ENCODE measurements around the gene TOR1A.

TOR1A gene

DNA sequence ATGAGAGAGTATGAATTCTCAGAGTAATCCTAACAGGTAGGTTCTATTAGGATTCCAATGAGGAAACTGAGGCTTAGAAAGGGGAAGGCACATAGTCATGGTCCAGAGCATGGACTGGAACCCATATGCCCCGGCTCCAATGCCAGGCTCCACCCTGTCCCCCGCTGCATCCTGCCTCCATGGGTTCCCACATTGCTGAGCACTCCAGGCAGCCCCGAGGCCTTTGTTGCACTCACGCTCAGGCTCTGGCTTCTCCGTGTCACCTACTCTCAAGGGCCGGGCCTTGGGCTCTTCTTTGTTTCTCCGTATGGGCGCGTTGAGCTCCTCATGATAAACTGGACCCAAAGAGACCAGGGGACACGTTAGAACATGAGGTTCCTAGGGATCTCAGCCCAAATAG is 5.0 kb upstream of the TOR1A start:
- H3K27ac ChIP-seq = no peak overlapping the region
- TF ChIP-seq CTCF (conservative IDR thresholded peaks at IDR 0.05) (no peak), ZFX (IDR thresholded peaks at IDR 0.05) (no peak)

DNA sequence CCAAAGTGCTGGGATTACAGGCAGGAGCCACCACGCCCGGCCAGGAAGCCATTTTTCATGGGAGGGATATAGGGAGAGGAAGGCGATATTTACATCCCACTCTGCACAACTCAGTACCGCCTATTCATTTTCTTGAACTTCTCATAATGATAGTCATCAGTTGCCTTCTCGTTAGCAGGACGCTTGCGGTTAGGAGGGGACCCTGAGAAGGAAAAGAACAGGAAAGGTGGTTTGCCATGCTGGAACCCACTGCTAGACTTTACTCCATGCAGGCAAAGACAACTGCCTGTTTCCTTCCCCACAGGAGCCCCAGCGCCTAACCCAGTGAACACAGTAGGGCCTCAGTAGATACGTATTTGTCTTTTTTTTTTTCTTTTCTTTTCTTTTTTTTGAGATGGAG is 4.1 kb upstream of the TOR1A start:
- TF ChIP-seq CTCF (conservative IDR thresholded peaks at IDR 0.05) (no peak), ZFX (IDR thresholded peaks at IDR 0.05) (no peak)
- H3K27ac ChIP-seq = no peak overlapping the region

DNA sequence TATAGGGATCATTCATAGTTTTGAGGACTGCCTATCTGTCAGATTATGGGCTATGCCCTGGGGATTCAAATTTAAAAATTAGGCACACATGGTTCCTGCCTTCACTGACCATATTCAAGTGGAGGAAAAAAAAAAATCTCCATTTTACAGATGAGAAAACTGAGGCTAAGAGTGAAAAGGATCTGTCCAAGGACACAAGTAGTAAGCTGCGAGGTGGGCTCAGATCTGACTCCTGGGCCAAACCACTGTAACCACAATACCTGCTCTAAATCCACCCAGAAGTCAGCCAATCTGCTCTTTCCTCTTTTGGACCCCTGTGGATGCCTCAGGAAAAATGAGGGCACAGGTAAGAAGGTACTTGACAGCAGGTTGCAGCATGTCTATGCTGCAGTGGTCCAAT is 2.8 kb upstream of the TOR1A start:
- TF ChIP-seq CTCF (conservative IDR thresholded peaks at IDR 0.05) (no peak), ZFX (IDR thresholded peaks at IDR 0.05) (no peak)
- H3K27ac ChIP-seq = no peak overlapping the region

GRCh38 chr9:129826344-129826743 is 2.4 kb upstream of the TOR1A start:
- no peak overlapping the region for H3K27ac ChIP-seq

DNA sequence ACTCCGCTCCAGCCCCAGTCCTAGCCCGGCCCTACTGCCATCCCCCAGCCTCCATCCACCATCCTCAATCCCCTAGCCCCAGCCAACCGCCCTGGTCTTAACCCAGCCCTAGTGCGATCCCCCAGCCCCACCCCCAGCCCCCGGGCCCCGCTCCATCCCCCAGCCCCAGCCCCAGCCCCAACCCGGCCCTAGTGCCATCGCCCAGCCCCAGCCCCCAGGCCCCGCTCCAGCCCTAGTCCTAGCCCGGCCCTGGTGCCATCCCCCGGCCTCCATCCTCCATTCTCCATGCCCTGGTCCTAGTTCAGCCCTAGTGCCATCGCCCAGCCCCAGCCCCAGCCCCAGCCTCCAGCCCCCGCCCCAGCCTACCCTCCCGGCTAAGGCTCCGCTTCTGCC is 398 bp downstream of the TOR1A start:
- no peak for TF ChIP-seq CTCF (conservative IDR thresholded peaks at IDR 0.05)
- peak overlapping the region; percentile 75 for H3K27ac ChIP-seq

More at GRCh38 chr9:129826344-129826743, 2.4 kb upstream of the TOR1A start:
- no peak for TF ChIP-seq ZFX (IDR thresholded peaks at IDR 0.05)
- TF ChIP-seq CTCF (conservative IDR thresholded peaks at IDR 0.05) = no peak

DNA sequence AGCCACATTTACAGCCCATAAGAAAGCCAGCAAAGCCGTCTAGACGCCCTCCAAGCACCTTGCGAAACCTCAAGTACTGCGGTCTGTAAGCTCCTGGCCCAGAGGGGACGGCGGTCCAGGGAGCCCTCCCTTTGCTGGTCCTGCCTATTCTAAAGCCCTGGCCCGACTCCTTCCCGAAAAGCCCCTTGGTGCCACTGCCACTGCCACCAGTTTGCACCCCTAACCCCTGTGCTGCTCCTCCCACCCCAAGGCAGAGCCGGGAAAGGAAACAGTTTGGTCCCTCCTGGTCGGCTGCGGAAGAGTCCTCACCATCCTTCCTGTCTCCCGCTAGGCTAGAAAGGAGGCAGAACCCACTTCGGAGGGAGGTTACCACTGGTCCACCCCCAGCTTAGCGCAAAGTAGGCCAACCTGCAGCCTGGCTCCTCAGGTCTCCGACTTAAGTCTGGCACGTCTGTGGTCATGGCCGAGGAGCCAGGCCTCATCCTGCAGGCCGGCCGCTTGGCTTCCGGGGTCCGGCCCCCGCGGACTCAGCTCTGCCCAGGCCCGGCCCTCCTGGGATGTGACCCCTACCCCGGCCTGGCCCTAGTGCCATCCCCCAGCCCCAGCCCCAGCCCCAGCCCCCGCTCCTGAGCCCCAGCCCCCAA is 916 bp downstream of the TOR1A start:
- H3K27ac ChIP-seq = peak overlapping the region; percentile 75
- TF ChIP-seq CTCF (conservative IDR thresholded peaks at IDR 0.05) = no peak
- TF ChIP-seq ZFX (IDR thresholded peaks at IDR 0.05) = no peak

DNA sequence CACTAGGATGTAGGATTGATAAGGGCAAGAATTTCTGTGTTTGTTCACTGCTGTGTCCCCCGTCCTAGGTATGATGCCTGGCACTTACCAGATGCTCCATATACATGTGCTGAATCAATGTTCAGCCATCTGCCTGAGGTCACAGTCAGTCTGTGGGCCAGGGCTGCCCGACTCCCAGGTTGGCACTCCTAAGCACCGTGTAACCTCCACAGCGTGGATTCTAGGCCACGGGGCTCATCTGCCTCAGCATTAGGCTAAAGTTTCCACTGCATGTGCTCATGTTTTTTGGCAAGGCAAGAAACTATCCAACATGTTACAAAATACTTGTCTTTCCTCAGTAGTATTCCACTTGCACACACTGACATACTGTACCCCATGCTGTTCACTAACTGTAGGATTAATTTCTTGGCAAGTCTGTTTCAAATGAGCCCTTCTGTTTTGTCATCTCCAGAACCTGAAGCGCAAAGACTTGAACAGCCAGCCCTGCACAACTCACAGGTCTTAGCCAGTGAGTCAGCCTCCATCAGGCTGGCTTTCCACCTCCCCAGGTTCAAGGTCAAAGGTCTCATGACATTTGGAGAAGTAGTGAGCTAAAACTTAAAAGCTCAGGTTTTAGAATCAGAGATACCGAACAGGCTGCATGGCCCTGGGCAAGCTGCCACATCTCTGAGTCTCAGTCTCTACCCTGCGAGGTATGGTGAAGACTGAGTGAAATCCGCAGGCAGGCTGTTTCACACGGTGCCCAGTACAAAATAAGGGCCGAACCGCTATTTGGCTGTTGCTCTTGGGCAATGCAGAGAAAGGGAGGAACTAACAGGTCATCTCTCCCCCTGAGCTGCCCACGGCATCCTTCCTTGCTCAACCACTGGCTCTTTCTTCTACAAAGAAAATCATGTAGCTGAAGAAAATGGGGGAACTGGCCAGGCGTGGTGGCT is 7.2 kb downstream of the TOR1A start:
- TF ChIP-seq CTCF (conservative IDR thresholded peaks at IDR 0.05) = no peak
- TF ChIP-seq ZFX (IDR thresholded peaks at IDR 0.05) = no peak
- no peak overlapping the region for H3K27ac ChIP-seq

Measured in C4-2B (cell line).